Raji (cell line): Measurements from ENCODE around the gene FARSA.

Experiments
- POLR2A ChIP-seq: IDR thresholded peaks from 2 replicates; pipeline ENCODE4 v1.6.1; 2011; ENCODE audit warnings: low read depth, low read length, control low read depth; ENCODE audit not compliant: insufficient read depth

FARSA gene

GRCh38 chr19:12944104-12944674 lies 10.7 kb upstream of the FARSA start:
- TF ChIP-seq POLR2A, result no peak

GRCh38 chr19:12943437-12944044 lies 10.0 kb upstream of the FARSA start:
- no peak for TF ChIP-seq POLR2A

- TF ChIP-seq POLR2A, result 0 out of 2 replicates have a peak, but pooled peaks have one; percentile 14
Measured at GRCh38 chr19:12940897-12941296, 7.4 kb upstream of the FARSA start.

- no peak for TF ChIP-seq POLR2A
Measured at GRCh38 chr19:12939975-12940423, 6.5 kb upstream of the FARSA start.

GRCh38 chr19:12938779-12939601 lies 5.5 kb upstream of the FARSA start:
- TF ChIP-seq POLR2A, result no peak

- TF ChIP-seq POLR2A, result peak; percentile 98
Measured at GRCh38 chr19:12937927-12938778, 4.6 kb upstream of the FARSA start, which contains the start of gene CALR. Gene CALR (plus strand): TSS chr19:12938609. CDS start chr19:12938680, 71 bp downstream.

- no peak for TF ChIP-seq POLR2A
Measured at GRCh38 chr19:12937093-12937926, 3.8 kb upstream of the FARSA start.

- TF ChIP-seq POLR2A, result no peak
Measured at GRCh38 chr19:12936582-12936981, 3.1 kb upstream of the FARSA start.

- no peak for TF ChIP-seq POLR2A
Measured at GRCh38 chr19:12935071-12935470, 1.6 kb upstream of the FARSA start.

GRCh38 chr19:12932392-12933286 lies 872 bp downstream of the FARSA start:
- no peak for TF ChIP-seq POLR2A

- no peak for TF ChIP-seq POLR2A
Measured at GRCh38 chr19:12930002-12930645, 3.4 kb downstream of the FARSA start.

- no peak for TF ChIP-seq POLR2A
Measured at GRCh38 chr19:12924621-12925310, 8.7 kb downstream of the FARSA start.
